HepG2 (cell line): Measurements from ENCODE around the gene TMEM11. TPM values are rescaled to one million over a fixed set of nuclear protein-coding genes. Genes with fewer than 3 reads are reported as not detected.
A peak's percentile ranks its signal among the peaks of the same experiment; 100 is the strongest.

Experiments
- ATAC-seq: fragments of 200-7000 bp; cut with Tn5 transposase; 3 replicates; pipeline ENCODE4 v1.9.1; 2020; ENCODE audit warnings: mild to moderate bottlenecking, moderate library complexity
- BruUV-seq: library from RNA; stranded (reverse); fragments of 400-500 nt; replicated peaks from 2 replicates; lab custom pipeline; 2021; lab: Mats Ljungman, UMichigan
- CTCF ChIA-PET: fragments of 300-600 bp; formaldehyde crosslinking; extraction: SDS; loops from one replicate; lab custom pipeline; 2021; ENCODE audit warnings: low total read pairs, inconsistent platforms, low intra/inter-chr PET ratio; lab: Yijun Ruan, JAX
- POLR2A ChIA-PET: fragments of 350-600 bp; sonication (Branson Sonifier 250); formaldehyde crosslinking; loops from one replicate; lab custom pipeline; 2020; ENCODE audit warnings: antibody characterized with exemption, inconsistent platforms; lab: Yijun Ruan, JAX
- DNase-seq: peaks from one replicate; pipeline ENCODE4 v3.0.0-alpha.2; 2015; ENCODE audit warnings: low spot score
- FAIRE-seq: peaks from 3 replicates; lab custom pipeline; 2011; peaks lifted over from hg19 to GRCh38; lab: Jason Lieb, UNC
- H2AFZ ChIP-seq: one replicate; pipeline ENCODE4 v1.6.1; 2011; ENCODE audit warnings: low read length, inconsistent platforms
- H3K27ac ChIP-seq: fragments of 300-600 bp; 3 replicates; pipeline ENCODE4 v1.8.0; 2011; ENCODE audit warnings: mixed run types, mild to moderate bottlenecking, mixed read lengths, low read length, inconsistent platforms; ENCODE audit not compliant: insufficient read depth; ENCODE audit errors: extremely low read length
- H3K27me3 ChIP-seq, 2 experiments: fragments of 200-600 bp in 1 of 2; 2 replicates in 1 of 2; 3 replicates in 1 of 2; pipeline versions ENCODE4 v1.6.0 to v1.8.0; 2011; ENCODE audit warnings: low read length in 2 of 2, mild to moderate bottlenecking in 2 of 2, moderate library complexity in 2 of 2, inconsistent platforms in 1 of 2; ENCODE audit not compliant: insufficient read depth in 2 of 2, control insufficient read depth in 1 of 2
- H3K36me3 ChIP-seq, 2 experiments: fragments of 200-600 bp in 1 of 2; replicated peaks in 1 of 2; 2 replicates in 1 of 2; 3 replicates in 1 of 2; pipeline versions ENCODE4 v1.5.1 to v1.8.0; 2011; ENCODE audit warnings: low read length in 2 of 2, inconsistent platforms in 1 of 2; ENCODE audit not compliant: insufficient read depth in 2 of 2, control insufficient read depth in 1 of 2
- H3K4me1 ChIP-seq: 2 replicates; pipeline ENCODE4 v1.5.1; 2012; ENCODE audit warnings: low read length, inconsistent platforms; ENCODE audit not compliant: insufficient read depth
- H3K4me2 ChIP-seq: 2 replicates; pipeline ENCODE4 v1.6.0; 2011; ENCODE audit warnings: low read depth, low read length, inconsistent platforms
- H3K4me3 ChIP-seq, 3 experiments: fragments of 200-600 bp in 1 of 3; sonication (generic), shearing (Covaris generic) in 1 of 3; replicated peaks in 1 of 3; 2 replicates each; pipeline ENCODE4 v1.5.1; 2011 to 2016; ENCODE audit warnings: low read length in 3 of 3, inconsistent platforms in 2 of 3, low read depth in 2 of 3, mild to moderate bottlenecking in 2 of 3, control low read depth in 1 of 3, mixed read lengths in 1 of 3; ENCODE audit not compliant: insufficient read depth in 1 of 3
- H3K79me2 ChIP-seq: one replicate; pipeline ENCODE4 v1.6.1; 2011; ENCODE audit warnings: low read length, inconsistent platforms; ENCODE audit not compliant: insufficient read depth
- H3K9ac ChIP-seq: 2 replicates; pipeline ENCODE4 v1.6.0; 2011; ENCODE audit warnings: mild to moderate bottlenecking, low read depth, low read length, inconsistent platforms; ENCODE audit not compliant: insufficient read depth
- H3K9me3 ChIP-seq: 2 replicates; pipeline ENCODE4 v1.5.1; 2012; ENCODE audit warnings: mild to moderate bottlenecking, low read length
- H4K20me1 ChIP-seq: 2 replicates; pipeline ENCODE4 v1.6.0; 2011; ENCODE audit warnings: inconsistent platforms, mild to moderate bottlenecking, low read length, moderate library complexity; ENCODE audit not compliant: insufficient read depth
- HNRNPUL1 ChIP-seq: fragments of 200-400 bp; formaldehyde crosslinking; IDR thresholded peaks from 2 replicates; pipeline ENCODE4 v1.6.1; 2017; ENCODE audit warnings: low read depth, mild to moderate bottlenecking, low read length, moderate library complexity
- MNT ChIP-seq: fragments of 450-650 bp; IDR thresholded peaks from 2 replicates; pipeline ENCODE4 v1.6.1; 2016
- ZNF503 ChIP-seq: sonication (generic); formaldehyde crosslinking; IDR thresholded peaks from 2 replicates; pipeline ENCODE4 v1.4.0; 2020; ENCODE audit warnings: missing genetic modification reagents
- WGBS: methylation state at CpG from one replicate; pipeline ENCODE4 v1.1.6; 2017; ENCODE audit warnings: low lambda C conversion rate; 5-methylcytosine and 5-hydroxymethylcytosine counted together
- in situ Hi-C: cut with HindIII; loops from 2 replicates; pipeline ENCODE4 v1.10.0; 2017; ENCODE audit warnings: low pct_unique_long_range_greater_than_20kb; ENCODE audit not compliant: extremely low pct_ligation_motif_present
- intact Hi-C: fragments of 100-400 bp; cut with micrococcal nuclease; formaldehyde crosslinking; loops from one replicate; pipeline ENCODE4 v1.10.0; 2022; ENCODE audit not compliant: unreplicated experiment
- polyA plus RNA-seq, 8 experiments: library from polyadenylated mRNA; depleted of rRNA in 3 of 8; stranded (reverse) in 7 of 8; unstranded in 1 of 8; fragments of >200 nt; fragmentation: Illumina TruSeq in 4 of 8; extraction: Trizol in 4 of 8; gene quantifications; 2 replicates each; pipeline versions ENCODE4 v1.2.1 to v1.2.3, GENCODE V29; 2011 to 2016; ENCODE audit warnings: low read depth in 4 of 8, missing spikeins in 1 of 8, mixed read lengths in 1 of 8; ENCODE audit not compliant: insufficient read depth in 1 of 8
- total RNA-seq, 5 experiments: library from RNA; depleted of rRNA; stranded (reverse); fragments of >200 nt; fragmentation: Illumina TruSeq; extraction: Trizol; gene quantifications; 2 replicates each; pipeline ENCODE4 v1.2.3, GENCODE V29; 2016; ENCODE audit warnings: low read depth in 1 of 5

Gene TMEM11
- total and polyA plus RNA-seq, 2 of the 13 experiments (the other 11 are each of a cell fraction or from before 2014, with no cell fraction given) = 18.7 to 35.0 TPM

- TF ChIP-seq MNT = peak; percentile 99
These were observed 29.0 kb upstream of the TMEM11 start (continued) for GRCh38 chr17:21242780-21243515.

DNA sequence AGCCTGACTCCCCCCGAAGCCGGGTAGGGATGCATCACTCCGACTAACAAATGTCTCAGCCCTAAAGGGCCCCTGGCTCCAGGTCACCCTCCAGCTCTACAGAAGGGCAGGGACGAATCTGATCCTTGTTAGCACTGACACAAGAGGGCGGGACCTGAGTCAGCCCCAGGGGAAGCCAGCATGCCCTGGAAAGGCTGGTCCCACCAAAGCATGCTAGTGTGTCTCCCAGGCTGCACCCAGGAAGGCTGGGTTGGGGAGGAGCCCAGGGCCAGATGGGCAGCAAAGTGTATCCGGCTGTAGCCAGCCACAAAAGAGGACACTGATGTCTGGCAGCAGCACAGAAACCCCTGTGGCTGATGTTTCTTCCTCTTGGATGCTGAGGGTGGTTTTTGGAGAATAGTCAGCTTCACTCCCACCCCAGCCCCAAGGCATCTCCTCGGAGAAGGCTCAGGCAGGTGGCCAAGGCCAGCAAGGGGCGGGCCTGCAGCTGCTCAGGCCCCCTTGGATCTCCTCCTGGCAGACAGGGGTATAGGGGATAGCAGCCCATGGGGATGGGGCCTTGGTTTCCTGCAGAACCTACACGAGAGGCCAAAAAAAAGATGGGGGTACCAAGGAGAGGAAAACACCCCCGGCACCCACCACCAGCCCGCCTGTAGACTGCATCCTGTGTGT is 28.2 kb upstream of the TMEM11 start:
- H3K9me3 ChIP-seq = no peaks in the 10 kb centered on the region
- no peak for TF ChIP-seq HNRNPUL1
- TF ChIP-seq ZNF503 (CRISPR knock-in tag) = no peak
- TF ChIP-seq, all 625 proteins: peak for 0
- H2AFZ ChIP-seq = no peak overlapping the region
- peaks cover 10% of the 10 kb centered on the region for H3K4me1 ChIP-seq
- no peaks in the 10 kb centered on the region; a peak in 1 of 5 replicates for H3K27me3 ChIP-seq
- CTCF ChIA-PET = no interaction called here
- BruUV-seq = no TSS peak
- no peaks in the 10 kb centered on the region for H3K36me3 ChIP-seq
- WGBS = 45% methylated on average over 6 of the region's 11 CpGs
- no peak overlapping the region for H3K4me3 ChIP-seq
- peaks cover 2% of the 10 kb centered on the region; the same call in 1 of the 2 replicates for H4K20me1 ChIP-seq
- POLR2A ChIA-PET = no interaction called here
- no peak for DNase-seq
- intact Hi-C loops (loop anchor here (5.0 kb wide), 1 partner anchor 115 kb away; the partner anchor contains the start of gene DHRS7B), in situ Hi-C loops (no loop called here)
- no peak overlapping the region for H3K27ac ChIP-seq
- H3K4me2 ChIP-seq = no peak overlapping the region
- no peak overlapping the region for H3K9ac ChIP-seq
- H3K79me2 ChIP-seq = no peaks in the 10 kb centered on the region
- no peak for FAIRE-seq
- ATAC-seq = peak; percentile 27
